B cell (primary cell): ENCODE measurements around the gene EMID1. TPM values are rescaled to one million over a fixed set of nuclear protein-coding genes. Genes with fewer than 3 reads are reported as not detected.

Experiments used
- ATAC-seq: fragments of 200-7000 bp; cut with Tn5 transposase; one replicate; pipeline ENCODE4 v1.10.0; 2021; ENCODE audit warnings: low read depth, mild to moderate bottlenecking, moderate number of reproducible peaks, moderate library complexity
- CTCF ChIA-PET: fragments of 350-600 bp; sonication (Branson Sonifier 250); formaldehyde crosslinking; loops from one replicate; lab custom pipeline; 2021; ENCODE audit warnings: antibody characterized with exemption, inconsistent platforms; lab: Charles Lee
- POLR2A ChIA-PET: fragments of 350-600 bp; sonication (Branson Sonifier 250); formaldehyde crosslinking; loops from one replicate; lab custom pipeline; 2021; ENCODE audit warnings: antibody characterized with exemption; lab: Charles Lee
- DNase-seq: peaks from one replicate; pipeline ENCODE4 v3.0.0; 2013
- H2AFZ ChIP-seq: 2 replicates; pipeline ENCODE4 v1.6.1; 2012; ENCODE audit warnings: mild to moderate bottlenecking, low read depth, low read length; ENCODE audit not compliant: insufficient read depth, poor library complexity, severe bottlenecking
- H3K27ac ChIP-seq, 2 donors: 1 replicate in 1 of 2; 2 replicates in 1 of 2; pipeline ENCODE4 v1.5.1; 2012 to 2013; ENCODE audit warnings: low read length in 2 of 2, mild to moderate bottlenecking in 2 of 2, moderate library complexity in 1 of 2
- H3K27me3 ChIP-seq, 4 experiments: fragments of 200-600 bp in 1 of 4; sonication (generic) in 1 of 4; replicated peaks in 1 of 4; 1 replicate in 2 of 4; 2 replicates in 2 of 4; pipeline versions ENCODE4 v1.6.1 to v1.7.0; 2013 to 2016; ENCODE audit warnings: low read length in 3 of 4, mild to moderate bottlenecking in 2 of 4, mixed read lengths in 1 of 4, moderate library complexity in 1 of 4; ENCODE audit not compliant: insufficient read depth in 4 of 4, control insufficient read depth in 3 of 4; ENCODE audit errors: control extremely low read depth in 1 of 4
- H3K36me3 ChIP-seq, 2 experiments: replicated peaks in 1 of 2; 1 replicate in 1 of 2; 2 replicates in 1 of 2; pipeline versions ENCODE4 v1.6.1 to v1.7.1; 2013; ENCODE audit warnings: low read length in 1 of 2; ENCODE audit not compliant: insufficient read depth in 2 of 2, control insufficient read depth in 1 of 2; ENCODE audit errors: control extremely low read depth in 1 of 2, extremely low read depth in 1 of 2
- H3K4me1 ChIP-seq, 2 donors: fragments of 200-600 bp in 1 of 2; sonication (generic) in 1 of 2; 1 replicate in 1 of 2; 2 replicates in 1 of 2; pipeline versions ENCODE4 v1.5.1 to v1.6.1; 2013 to 2017; ENCODE audit warnings: low read length in 2 of 2; ENCODE audit not compliant: control insufficient read depth in 2 of 2, insufficient read depth in 2 of 2
- H3K4me2 ChIP-seq: replicated peaks from 2 replicates; pipeline ENCODE3; 2012; ENCODE audit warnings: mild to moderate bottlenecking, low read depth, low read length; ENCODE audit not compliant: poor library complexity, severe bottlenecking
- H3K4me3 ChIP-seq, 5 experiments: fragments of 200-600 bp in 1 of 5; sonication (generic) in 1 of 5; 1 replicate in 3 of 5; 2 replicates in 2 of 5; pipeline versions ENCODE4 v1.5.1 to v1.7.0; 2011 to 2016; ENCODE audit warnings: low read length in 4 of 5, mild to moderate bottlenecking in 4 of 5, low read depth in 2 of 5, control low read depth in 1 of 5, moderate library complexity in 1 of 5; ENCODE audit not compliant: insufficient read depth in 1 of 5; ENCODE audit errors: control extremely low read depth in 1 of 5, extremely low read depth in 1 of 5
- H3K79me2 ChIP-seq: fragments of 200-600 bp; sonication (generic); one replicate; pipeline ENCODE4 v1.6.0; 2016; ENCODE audit warnings: low read length; ENCODE audit not compliant: control insufficient read depth, insufficient read depth
- H3K9ac ChIP-seq: fragments of 200-600 bp; sonication (generic); 2 replicates; pipeline ENCODE4 v1.6.1; 2017; ENCODE audit warnings: mild to moderate bottlenecking, low read length, moderate library complexity
- H3K9me3 ChIP-seq, 3 donors: one replicate each; pipeline versions ENCODE4 v1.6.1 to v1.7.1; 2013; ENCODE audit warnings: low read length in 2 of 3; ENCODE audit not compliant: control insufficient read depth in 2 of 3, insufficient read depth in 1 of 3; ENCODE audit errors: control extremely low read depth in 1 of 3
- H4K20me1 ChIP-seq: 2 replicates; pipeline ENCODE4 v1.6.0; 2012; ENCODE audit warnings: mild to moderate bottlenecking, low read length; ENCODE audit not compliant: insufficient read depth, control insufficient read depth, poor library complexity, severe bottlenecking
- H3K27ac Mint-ChIP-seq: one replicate; pipeline ENCODE4 v1.8.0; 2021; ENCODE audit warnings: mixed read lengths
- H3K27me3 Mint-ChIP-seq: one replicate; pipeline ENCODE4 v1.8.0; 2021; ENCODE audit warnings: mixed read lengths
- H3K4me1 Mint-ChIP-seq: one replicate; pipeline ENCODE4 v1.8.0; 2021; ENCODE audit warnings: mixed read lengths
- H3K4me3 Mint-ChIP-seq: one replicate; pipeline ENCODE4 v1.8.0; 2021; ENCODE audit warnings: mixed read lengths
- H3K9me3 Mint-ChIP-seq: one replicate; pipeline ENCODE4 v1.8.0; 2022; ENCODE audit warnings: mixed read lengths; ENCODE audit not compliant: insufficient read depth
- EZH2 ChIP-seq: IDR thresholded peaks from 2 replicates; pipeline ENCODE4 v1.6.1; 2012; ENCODE audit warnings: borderline replicate concordance, low read depth, mild to moderate bottlenecking, moderate library complexity, low read length; ENCODE audit not compliant: insufficient read depth, poor library complexity, severe bottlenecking
- WGBS: methylation state at CpG from one replicate; pipeline ENCODE4 v1.1.5; 2013; ENCODE audit warnings: missing lambda C conversion rate; ENCODE audit not compliant: insufficient coverage; 5-methylcytosine and 5-hydroxymethylcytosine counted together
- intact Hi-C: fragments of 100-400 bp; cut with micrococcal nuclease; formaldehyde crosslinking; loops from one replicate; pipeline ENCODE4 v1.10.0; 2022
- polyA plus RNA-seq: library from polyadenylated mRNA; depleted of rRNA; stranded (reverse); fragments of >200 nt; gene quantifications from 2 replicates; pipeline ENCODE4 v1.2.3, GENCODE V29; 2012
- total RNA-seq, 2 donors: library from RNA; stranded (reverse); fragments of 120-200 nt in 1 of 2; gene quantifications; 1 replicate in 1 of 2; 2 replicates in 1 of 2; pipeline versions ENCODE4 v1.2.3 to v1.2.4, GENCODE V29; 2013 to 2022
- TF ChIP-seq, protein P1 (sequence below): fragments of 200-600 bp; IDR thresholded peaks from one replicate; pipeline ENCODE4 v1.8.0; 2022; ENCODE audit warnings: antibody characterized with exemption, mild to moderate bottlenecking

EMID1 gene
- total and polyA plus RNA-seq, 2 donors (not counting 1 experiment from before 2014, with no cell fraction given), result not detected

DNA sequence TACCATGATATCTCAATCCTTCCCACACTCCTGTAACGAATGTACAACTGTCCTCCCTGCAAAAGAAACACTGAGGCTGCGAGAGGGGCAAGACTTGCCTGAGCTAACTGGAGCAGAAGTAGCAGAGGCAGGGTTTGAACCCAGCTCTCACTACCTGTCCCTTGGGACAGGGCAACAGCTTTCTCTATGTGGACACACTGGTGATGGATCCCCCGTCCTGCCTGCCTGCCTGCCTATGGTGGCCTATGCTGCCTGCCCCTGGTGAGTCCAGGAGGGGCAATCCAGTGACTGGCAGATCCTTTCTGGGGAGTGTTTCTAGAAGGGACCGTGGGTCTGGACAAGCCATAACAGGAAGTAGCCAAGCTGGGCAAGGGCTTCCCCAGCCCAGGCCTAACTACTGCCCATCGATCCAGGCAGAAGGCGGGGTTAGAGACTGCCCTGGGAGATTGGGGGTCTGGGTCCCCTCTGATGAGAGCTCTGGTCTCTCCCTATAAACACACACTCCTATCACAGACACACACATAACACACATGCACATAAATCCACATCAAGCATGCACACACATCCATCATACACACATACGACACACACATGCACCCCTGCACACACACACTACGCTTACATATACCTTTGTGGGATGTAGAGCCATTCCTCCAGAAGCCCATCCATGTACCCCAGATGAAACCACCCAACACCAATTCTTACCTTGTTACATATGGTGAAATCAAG, 1.1 kb upstream of the EMID1 start:
- peaks cover 42% of the 10 kb centered on the region for H3K4me1 Mint-ChIP-seq
- H3K4me2 ChIP-seq, result no peak overlapping the region
- no peak overlapping the region for H3K27ac ChIP-seq
- no peak for TF ChIP-seq EZH2
- TF ChIP-seq, protein P1, sequence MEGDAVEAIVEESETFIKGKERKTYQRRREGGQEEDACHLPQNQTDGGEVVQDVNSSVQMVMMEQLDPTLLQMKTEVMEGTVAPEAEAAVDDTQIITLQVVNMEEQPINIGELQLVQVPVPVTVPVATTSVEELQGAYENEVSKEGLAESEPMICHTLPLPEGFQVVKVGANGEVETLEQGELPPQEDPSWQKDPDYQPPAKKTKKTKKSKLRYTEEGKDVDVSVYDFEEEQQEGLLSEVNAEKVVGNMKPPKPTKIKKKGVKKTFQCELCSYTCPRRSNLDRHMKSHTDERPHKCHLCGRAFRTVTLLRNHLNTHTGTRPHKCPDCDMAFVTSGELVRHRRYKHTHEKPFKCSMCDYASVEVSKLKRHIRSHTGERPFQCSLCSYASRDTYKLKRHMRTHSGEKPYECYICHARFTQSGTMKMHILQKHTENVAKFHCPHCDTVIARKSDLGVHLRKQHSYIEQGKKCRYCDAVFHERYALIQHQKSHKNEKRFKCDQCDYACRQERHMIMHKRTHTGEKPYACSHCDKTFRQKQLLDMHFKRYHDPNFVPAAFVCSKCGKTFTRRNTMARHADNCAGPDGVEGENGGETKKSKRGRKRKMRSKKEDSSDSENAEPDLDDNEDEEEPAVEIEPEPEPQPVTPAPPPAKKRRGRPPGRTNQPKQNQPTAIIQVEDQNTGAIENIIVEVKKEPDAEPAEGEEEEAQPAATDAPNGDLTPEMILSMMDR, result no peak
- peaks cover 70% of the 10 kb centered on the region for H3K27me3 Mint-ChIP-seq
- DNase-seq (no peak), ATAC-seq (no peak)
- no peaks in the 10 kb centered on the region for H3K9me3 Mint-ChIP-seq
- H3K4me1 ChIP-seq, result peaks cover 42% of the 10 kb centered on the region in 2 donors
- H3K79me2 ChIP-seq, result no peaks in the 10 kb centered on the region
- H3K9ac ChIP-seq, result no peak overlapping the region
- no peak overlapping the region for H2AFZ ChIP-seq
- 92% methylated on average over 5 of the region's 8 CpGs for WGBS
- H3K36me3 ChIP-seq, result no peaks in the 10 kb centered on the region
- peaks cover 0 to 10% (median 0%) of the 10 kb centered on the region in 3 donors for H3K9me3 ChIP-seq
- H3K4me3 ChIP-seq, result no peak overlapping the region
- ChIA-PET POLR2A (no interaction called here), CTCF (interaction anchor here (0.6 to 6.0 kb wide), 2 partner anchors 41 to 146 kb away, joined by 4 to 24 read pairs; no protein-coding TSS in a partner anchor)
- intact Hi-C loops, result loop anchor here (5.0 kb wide), 1 partner anchor 37 kb away; no protein-coding TSS in a partner anchor
- no peaks in the 10 kb centered on the region for H4K20me1 ChIP-seq
- H3K27me3 ChIP-seq, result peaks cover 0 to 95% (median 38%) of the 10 kb centered on the region in 4 experiments
- H3K27ac Mint-ChIP-seq, result no peak overlapping the region
- peak overlapping the region; percentile 51 for H3K4me3 Mint-ChIP-seq

DNA sequence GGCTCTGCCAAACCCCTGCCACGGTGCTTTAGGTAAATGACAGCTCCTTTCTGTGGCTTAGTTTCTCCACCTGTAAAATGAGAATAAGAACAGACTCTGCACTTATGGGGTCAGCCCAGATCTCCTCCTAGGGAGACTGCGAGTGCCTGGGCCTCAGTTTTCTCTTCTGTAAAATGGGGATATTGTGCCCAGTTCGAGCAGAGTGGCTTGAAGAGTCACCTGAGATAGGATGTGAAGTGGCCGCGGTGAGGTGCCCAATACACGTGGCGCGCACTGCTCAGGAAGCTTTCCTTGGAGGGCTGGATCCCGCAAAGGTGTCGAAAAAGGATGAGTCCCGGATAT, 473 bp upstream of the EMID1 start:
- H3K27ac ChIP-seq, result no peak overlapping the region
- H3K4me3 Mint-ChIP-seq, result peak overlapping the region; percentile 51
- H3K9me3 ChIP-seq, result peaks cover 0 to 10% (median 0%) of the 10 kb centered on the region in 3 donors
- H3K27me3 ChIP-seq, result peaks cover 0 to 94% (median 36%) of the 10 kb centered on the region in 4 experiments
- ChIA-PET POLR2A (no interaction called here), CTCF (interaction anchor here (0.6 to 6.0 kb wide), 3 partner anchors 15 to 147 kb away, joined by 3 to 24 read pairs (median 4); no protein-coding TSS in a partner anchor)
- WGBS, result 69% methylated on average over 11 of the region's 11 CpGs
- H4K20me1 ChIP-seq, result no peaks in the 10 kb centered on the region
- no peaks in the 10 kb centered on the region for H3K9me3 Mint-ChIP-seq
- no peak overlapping the region for H2AFZ ChIP-seq
- peaks cover 42% of the 10 kb centered on the region for H3K4me1 Mint-ChIP-seq
- no peak for DNase-seq
- no peak overlapping the region for H3K9ac ChIP-seq
- peaks cover 66% of the 10 kb centered on the region for H3K27me3 Mint-ChIP-seq
- intact Hi-C loops, result no loop called here
- H3K36me3 ChIP-seq, result no peaks in the 10 kb centered on the region
- H3K4me3 ChIP-seq, result no peak overlapping the region
- H3K4me1 ChIP-seq, result peaks cover 42 to 44% of the 10 kb centered on the region in 2 donors
- no peak for ATAC-seq
- peak overlapping the region; percentile 72 for H3K4me2 ChIP-seq
- H3K27ac Mint-ChIP-seq, result no peak overlapping the region
- TF ChIP-seq EZH2, result no peak
- TF ChIP-seq, protein P1, result no peak
- no peaks in the 10 kb centered on the region for H3K79me2 ChIP-seq
